ENCODE results near the gene CEL. TPM values are rescaled to one million over a fixed set of nuclear protein-coding genes. Genes with fewer than 3 reads are reported as not detected.
"Not testable (repeated sequence)": the region's sequence is repeated elsewhere in the genome, so short reads cannot be mapped to it uniquely, and the experiment has no call there.

CEL gene
- total RNA-seq, 6 experiments from 2014 or later, result 0.19 to 0.35 (median 0.26) TPM; not detected in 2

GRCh38 chr9:133058071-133058470 lies 3.7 kb upstream of the CEL start:
- DNase-seq (no peak), ATAC-seq (no peak)
- H3K9me3 ChIP-seq, result no peaks in the 10 kb centered on the region
- peaks cover 0 to 33% (median 11%) of the 10 kb centered on the region in 4 donors for H3K36me3 ChIP-seq
- intact Hi-C loops (cut with DNase I), result no loop called here
- no peaks in the 10 kb centered on the region for H3K27me3 ChIP-seq
- TF ChIP-seq POLR2A (IDR thresholded peaks at IDR 0.05) (no peak), CTCF (IDR thresholded peaks at IDR 0.05) (no peak)
- WGBS (ENCODE audit: insufficient coverage, low coverage, low lambda C conversion rate, missing lambda C conversion rate), result no CpG with 5 or more reads among the region's 7 CpGs
- H3K4me1 ChIP-seq, result no peaks in the 10 kb centered on the region
- H3K27ac ChIP-seq, result no peak overlapping the region
- no peak overlapping the region for H3K4me3 ChIP-seq

- Histone ChIP-seq H3K9me3 (no peaks in the 10 kb centered on the region), H3K4me1 (no peaks in the 10 kb centered on the region), H3K27ac (no peak overlapping the region), H3K27me3 (no peaks in the 10 kb centered on the region), H3K4me3 (no peak overlapping the region), H3K36me3 (peaks cover 0 to 28% (median 9%) of the 10 kb centered on the region in 4 donors)
- DNase-seq (no peak), ATAC-seq (no peak)
- TF ChIP-seq CTCF (IDR thresholded peaks at IDR 0.05) (no peak), POLR2A (IDR thresholded peaks at IDR 0.05) (no peak)
- intact Hi-C loops (cut with DNase I), result no loop called here
- WGBS (ENCODE audit: insufficient coverage, low coverage, low lambda C conversion rate, missing lambda C conversion rate), result 66% methylated on average over 6 of the region's 12 CpGs
Observed at GRCh38 chr9:133058550-133059320, 3.0 kb upstream of the CEL start.

- no peaks in the 10 kb centered on the region for H3K9me3 ChIP-seq
- no peak for TF ChIP-seq POLR2A (IDR thresholded peaks at IDR 0.05)
- TF ChIP-seq CTCF (IDR thresholded peaks at IDR 0.05), result no peak
- no peaks in the 10 kb centered on the region for H3K27me3 ChIP-seq
- no peak overlapping the region for H3K4me3 ChIP-seq
- 67% methylated on average over 5 of the region's 7 CpGs for WGBS (ENCODE audit: insufficient coverage, low coverage, low lambda C conversion rate, missing lambda C conversion rate)
- DNase-seq, result no peak
- no peak for ATAC-seq
- no peak overlapping the region for H3K27ac ChIP-seq
- peaks cover 0 to 19% (median 7%) of the 10 kb centered on the region in 4 donors for H3K36me3 ChIP-seq
- H3K4me1 ChIP-seq, result no peaks in the 10 kb centered on the region
- intact Hi-C loops (cut with DNase I), result no loop called here
Observed at GRCh38 chr9:133059623-133060022, 2.2 kb upstream of the CEL start.

GRCh38 chr9:133060417-133060841 lies 1.4 kb upstream of the CEL start:
- intact Hi-C loops (cut with DNase I), result no loop called here
- Histone ChIP-seq H3K4me1 (no peaks in the 10 kb centered on the region), H3K27me3 (no peaks in the 10 kb centered on the region), H3K4me3 (no peak overlapping the region), H3K36me3 (peaks cover 0 to 12% (median 3%) of the 10 kb centered on the region in 4 donors), H3K9me3 (no peaks in the 10 kb centered on the region), H3K27ac (no peak overlapping the region)
- no peak for TF ChIP-seq POLR2A (IDR thresholded peaks at IDR 0.05)
- TF ChIP-seq CTCF (IDR thresholded peaks at IDR 0.05), result no peak
- ATAC-seq (peak in 1 of 4 donors; percentile 19), DNase-seq (no peak)
- 55% methylated on average over 3 of the region's 6 CpGs for WGBS (ENCODE audit: insufficient coverage, low coverage, low lambda C conversion rate, missing lambda C conversion rate)

- WGBS (ENCODE audit: insufficient coverage, low coverage, low lambda C conversion rate, missing lambda C conversion rate), result 35% methylated on average over 3 of the region's 14 CpGs
- DNase-seq, result peak in 1 of 3 donors; percentile 22
- H3K4me1 ChIP-seq; H3K27ac ChIP-seq; H3K27me3 ChIP-seq; ATAC-seq; H3K4me3 ChIP-seq; H3K36me3 ChIP-seq; intact Hi-C loops (cut with DNase I); H3K9me3 ChIP-seq: not testable (repeated sequence)
Observed at GRCh38 chr9:133061019-133061763, 590 bp upstream of the CEL start.

- ATAC-seq; H3K4me3 ChIP-seq; H3K27me3 ChIP-seq; H3K4me1 ChIP-seq; intact Hi-C loops (cut with DNase I); H3K36me3 ChIP-seq; DNase-seq; H3K9me3 ChIP-seq; H3K27ac ChIP-seq: not testable (repeated sequence)
- WGBS (ENCODE audit: insufficient coverage, low coverage, low lambda C conversion rate, missing lambda C conversion rate), result 60% methylated on average over 1 of the region's 8 CpGs
Observed at GRCh38 chr9:133062569-133062968, 788 bp downstream of the CEL start.
